HG02938 (cell line): ENCODE measurements around the gene OLFML2B.
"Not testable (repeated sequence)": the region's sequence is repeated elsewhere in the genome, so short reads cannot be mapped to it uniquely, and the experiment has no call there.

Source experiments
- ATAC-seq: cut with Tn5 transposase; IDR thresholded peaks from one replicate; pipeline ENCODE4 v1.9.1; 2021; ENCODE audit warnings: mild to moderate bottlenecking, moderate library complexity; ENCODE audit not compliant: unreplicated experiment

OLFML2B gene

GRCh38 chr1:162036163-162036562 lies 12.5 kb upstream of the OLFML2B start:
- no peak for ATAC-seq

GRCh38 chr1:162035241-162035640 lies 11.6 kb upstream of the OLFML2B start:
- ATAC-seq: no peak

- no peak for ATAC-seq
Measured at GRCh38 chr1:162033428-162033827, 9.8 kb upstream of the OLFML2B start.

- no peak for ATAC-seq
Measured at GRCh38 chr1:162030759-162031280, 7.2 kb upstream of the OLFML2B start.

- no peak for ATAC-seq
Measured at GRCh38 chr1:162029157-162029556, 5.5 kb upstream of the OLFML2B start.

DNA sequence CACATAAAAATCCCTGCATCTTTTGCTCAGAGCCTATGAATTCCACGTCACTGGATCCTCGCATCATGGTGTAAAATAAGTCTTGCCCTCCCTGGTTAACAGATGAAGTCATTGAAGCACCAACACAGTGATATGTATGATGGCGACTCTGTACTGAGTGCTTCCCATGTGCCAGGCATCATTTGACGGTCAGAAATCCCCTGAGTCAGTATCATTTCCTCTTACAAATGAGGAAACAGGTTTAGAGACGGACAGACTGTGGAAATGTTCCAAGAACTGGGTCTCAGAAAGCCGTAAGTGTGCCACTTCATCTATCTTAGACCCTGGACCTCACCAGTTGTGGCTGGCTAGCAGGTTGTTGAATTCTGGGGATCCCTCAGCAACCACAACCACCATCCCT lies 5.1 kb upstream of the OLFML2B start:
- peak; percentile 56 for ATAC-seq

DNA sequence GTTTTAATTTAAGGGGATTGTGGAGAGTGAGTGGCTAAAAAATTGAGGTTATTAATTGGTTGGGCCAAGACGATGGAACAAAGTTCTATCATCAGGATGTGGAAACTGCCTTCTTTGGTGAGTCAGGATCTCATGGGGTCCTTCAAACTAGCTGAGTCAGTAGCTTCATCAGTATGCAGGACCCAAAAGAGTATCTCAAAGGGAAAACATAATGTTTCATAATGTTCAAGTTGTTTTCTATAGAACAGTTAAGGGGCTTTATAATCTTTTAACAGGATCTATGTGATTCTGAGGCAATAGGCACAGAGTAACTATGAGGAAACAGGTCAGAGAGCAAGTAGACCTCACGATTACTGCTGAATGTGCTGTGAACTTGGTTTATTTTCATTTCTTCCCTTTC lies 3.2 kb upstream of the OLFML2B start:
- ATAC-seq: no peak

GRCh38 chr1:162025541-162025940 lies 1.9 kb upstream of the OLFML2B start:
- no peak for ATAC-seq

DNA sequence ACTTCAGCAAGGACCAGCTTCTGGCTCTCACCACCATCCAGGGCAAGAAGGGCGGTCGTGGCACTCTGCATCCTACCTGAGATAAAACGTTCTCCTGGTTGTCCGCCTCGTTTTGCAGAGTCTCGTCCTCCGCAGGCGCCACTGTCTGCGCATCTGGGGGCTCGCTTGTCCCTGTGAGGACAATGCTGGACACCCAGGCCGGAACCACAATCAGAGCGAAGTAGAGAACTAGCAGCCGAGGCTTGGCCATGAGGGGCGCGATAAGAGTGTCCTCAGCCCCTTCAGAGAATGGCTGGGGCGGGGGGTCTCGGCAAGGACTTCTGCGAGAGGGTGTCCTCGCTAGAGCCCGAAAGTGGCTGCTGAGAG lies 505 bp downstream of the OLFML2B start:
- ATAC-seq: no peak

DNA sequence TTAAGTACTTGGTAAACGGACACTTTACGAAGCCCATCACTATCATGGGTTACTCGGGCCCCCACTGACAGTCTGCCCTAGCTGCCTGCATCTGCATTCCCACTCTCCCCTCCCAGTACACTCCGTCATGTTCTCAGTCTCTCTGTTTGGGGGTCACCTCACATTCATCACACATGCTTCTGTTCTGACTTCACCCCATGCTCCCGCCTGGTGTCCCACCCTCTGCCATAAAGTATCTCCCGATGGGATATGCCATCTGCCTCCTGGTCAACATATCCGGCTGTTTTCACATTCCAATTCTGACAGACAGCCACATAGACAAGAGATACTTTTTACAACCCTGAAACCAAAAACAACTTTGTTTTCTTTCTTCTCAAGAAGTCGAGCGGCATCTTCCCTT lies 1.0 kb downstream of the OLFML2B start:
- ATAC-seq: no peak

- ATAC-seq: no peak
Measured at GRCh38 chr1:162021124-162021523, 2.5 kb downstream of the OLFML2B start.

DNA sequence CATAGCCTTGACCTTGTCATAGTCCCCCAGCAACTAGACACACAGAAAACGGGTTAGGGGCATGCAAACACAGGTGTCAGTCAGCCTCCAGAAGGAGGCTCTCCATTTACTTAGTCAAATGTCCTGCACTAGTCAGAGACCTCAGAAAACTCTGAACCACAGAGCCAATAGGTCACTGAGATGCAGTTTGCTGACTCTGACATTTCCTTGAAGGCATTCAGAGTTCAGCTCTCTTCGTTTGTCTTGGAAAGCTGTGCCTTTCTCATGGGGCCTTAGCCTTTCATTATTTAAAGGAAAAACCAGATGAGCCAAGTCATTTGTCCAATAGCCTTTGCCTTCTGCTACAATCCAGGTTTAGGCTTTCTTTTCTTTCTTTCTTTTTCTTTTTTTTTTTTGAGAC lies 3.5 kb downstream of the OLFML2B start:
- ATAC-seq: no peak

DNA sequence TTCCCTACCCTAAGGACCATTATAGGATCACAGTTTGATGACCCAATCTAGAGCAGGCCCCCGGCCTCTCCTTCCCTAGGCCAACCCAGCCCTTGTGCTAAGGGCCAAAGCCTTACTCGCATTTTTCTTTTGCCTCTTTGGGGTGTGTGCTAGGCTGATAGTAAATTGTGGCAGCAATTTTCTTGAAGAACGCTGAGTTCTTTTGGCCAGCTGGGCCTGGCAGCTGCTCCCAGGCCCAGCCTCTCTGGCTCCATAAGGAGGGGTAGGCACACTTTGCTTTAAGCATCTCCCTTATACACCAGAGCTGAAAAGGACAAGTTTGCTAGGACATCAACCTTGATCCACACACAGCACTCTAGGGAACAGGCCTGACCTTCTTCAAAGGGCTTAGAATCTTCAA lies 4.2 kb downstream of the OLFML2B start:
- ATAC-seq: no peak

GRCh38 chr1:162019006-162019405 lies 4.7 kb downstream of the OLFML2B start:
- ATAC-seq: no peak

- no peak for ATAC-seq
Measured at GRCh38 chr1:162018418-162018817, 5.3 kb downstream of the OLFML2B start.

GRCh38 chr1:162017791-162018190 lies 5.9 kb downstream of the OLFML2B start:
- ATAC-seq: not testable (repeated sequence)

- no peak for ATAC-seq
Measured at GRCh38 chr1:162016631-162017030, 7.0 kb downstream of the OLFML2B start.

DNA sequence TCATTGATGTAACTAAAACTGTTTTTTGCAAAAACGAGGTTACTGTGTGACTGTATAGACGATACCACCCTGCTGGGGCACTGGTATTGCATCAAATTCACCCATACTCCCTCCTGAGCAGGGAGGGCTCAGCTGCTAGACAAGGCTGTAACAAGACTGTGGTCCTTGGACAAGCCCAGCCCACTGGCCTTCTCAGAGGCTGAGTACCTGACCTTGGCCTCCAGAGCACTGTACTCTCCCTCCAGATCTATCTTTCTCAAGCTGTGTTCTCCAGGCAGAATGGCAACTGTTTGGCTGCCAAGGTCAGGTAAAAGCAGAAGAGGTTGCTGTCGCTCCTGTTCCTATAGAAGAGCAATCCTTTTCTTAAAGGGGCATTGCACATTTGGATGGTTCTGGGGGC lies 8.5 kb downstream of the OLFML2B start:
- ATAC-seq: no peak

DNA sequence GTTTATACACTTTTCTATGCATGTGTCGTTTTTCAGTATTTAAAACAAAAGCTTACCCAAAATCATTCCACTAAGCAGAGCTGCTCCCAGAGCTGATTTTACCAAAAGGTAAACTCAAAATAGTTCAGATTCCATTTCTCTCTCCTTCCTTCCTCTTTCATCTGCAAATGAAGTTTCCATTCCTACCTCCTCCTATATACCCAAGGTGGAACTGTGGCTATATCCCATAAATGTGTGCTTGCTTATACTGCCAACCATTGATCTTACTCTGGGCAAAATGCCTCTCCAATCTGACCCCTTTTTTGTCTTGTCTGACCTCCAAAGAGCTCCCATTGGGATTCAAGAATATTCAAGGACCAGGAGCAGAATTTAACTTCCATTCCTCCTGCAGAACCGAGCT lies 9.5 kb downstream of the OLFML2B start:
- ATAC-seq: no peak

- no peak for ATAC-seq
Measured at GRCh38 chr1:162013289-162013688, 10.4 kb downstream of the OLFML2B start.

DNA sequence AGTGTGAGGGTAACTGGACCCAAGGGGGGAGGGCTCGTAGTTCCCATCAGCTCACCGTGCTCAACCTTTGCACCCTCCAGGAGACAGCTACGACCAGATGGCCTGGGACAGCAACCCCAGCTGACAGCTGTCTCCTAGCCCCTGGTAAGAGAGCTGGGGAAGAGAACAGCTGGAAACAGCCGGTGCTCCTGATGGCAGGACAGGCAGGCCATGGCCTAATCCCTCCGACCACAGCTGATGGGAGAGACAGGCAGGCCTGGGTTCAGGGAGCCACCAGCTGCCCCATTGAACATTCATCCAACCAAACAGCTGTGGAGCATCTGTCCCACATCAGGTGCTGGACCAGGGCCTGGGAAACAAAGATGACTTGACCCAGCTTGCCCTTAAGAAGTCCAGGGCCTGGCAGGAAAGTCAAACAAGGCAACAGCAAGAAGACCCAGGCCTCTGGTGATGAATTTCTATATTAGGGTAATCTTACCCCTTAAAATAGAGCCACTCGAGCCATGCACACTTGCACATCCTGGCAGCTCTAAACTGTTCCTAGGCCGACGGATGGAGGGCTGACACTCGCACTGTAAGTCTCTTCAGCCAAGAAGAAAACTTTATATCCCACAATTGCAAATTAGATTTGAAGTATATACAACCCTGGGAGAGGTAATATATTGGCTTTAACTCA lies 12.2 kb downstream of the OLFML2B start:
- no peak for ATAC-seq

DNA sequence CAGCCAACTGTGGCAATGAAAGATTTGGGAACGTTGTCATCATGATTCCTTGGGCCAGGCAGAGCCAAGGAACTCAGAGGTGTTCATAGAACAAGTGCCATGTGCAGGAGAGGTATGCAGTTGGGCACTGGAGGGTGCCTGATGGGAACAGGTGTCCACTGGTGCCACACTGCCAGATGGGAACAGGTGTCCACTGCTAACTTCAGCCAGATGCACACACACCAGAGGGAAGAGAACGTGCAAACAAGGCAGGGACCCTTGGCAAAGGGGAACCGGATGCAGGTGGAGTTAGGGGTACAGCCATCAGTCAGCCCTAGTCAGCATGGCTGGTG lies 13.5 kb downstream of the OLFML2B start:
- ATAC-seq: no peak

- ATAC-seq: no peak
Measured at GRCh38 chr1:162009501-162010174, 14.0 kb downstream of the OLFML2B start.
